ENCODE measurements around the gene CX3CR1. TPM values are rescaled to one million over a fixed set of nuclear protein-coding genes. Genes with fewer than 3 reads are reported as not detected.

The CX3CR1 gene
- total and polyA plus RNA-seq, 10 of the 15 experiments (the other 5 are each of a cell fraction or from before 2014, with no cell fraction given), result 0.05 to 0.53 (median 0.15) TPM

- Histone ChIP-seq H3K9me3 (replicated peaks; ENCODE audit: control insufficient read depth, insufficient read depth, low read length) (no peaks in the 10 kb centered on the region), H3K79me2 (ENCODE audit: control insufficient read depth, insufficient read depth, low read length) (no peaks in the 10 kb centered on the region), H2AFZ (ENCODE audit: control insufficient read depth, low read depth, low read length) (no peak overlapping the region), H3K4me2 (ENCODE audit: control insufficient read depth, insufficient read depth) (no peak overlapping the region), H3K36me3 (ENCODE audit: control insufficient read depth in 2 of 2, insufficient read depth in 2 of 2, low read length in 1 of 2) (no peaks in the 10 kb centered on the region), H3K27ac (ENCODE audit: control insufficient read depth, insufficient read depth) (no peak overlapping the region), H3K9ac (ENCODE audit: control insufficient read depth, insufficient read depth, low read length) (no peak overlapping the region), H4K20me1 (ENCODE audit: control insufficient read depth, insufficient read depth) (no peaks in the 10 kb centered on the region), H3K4me1 (ENCODE audit: control insufficient read depth, insufficient read depth, low read length) (no peaks in the 10 kb centered on the region), H3K27me3 (replicated peaks in 1 of 2; ENCODE audit: control insufficient read depth in 2 of 2, insufficient read depth in 2 of 2, low read length in 1 of 2) (peaks cover 3 to 16% of the 10 kb centered on the region in 2 experiments), H3K4me3 (no peak overlapping the region)
- TF ChIP-seq POLR2A (IDR thresholded peaks at IDR 0.05; ENCODE audit: low read depth, low read length) (no peak), USF2 (IDR thresholded peaks at IDR 0.05; ENCODE audit: borderline replicate concordance, low read depth, low read length) (no peak), RAD51 (IDR thresholded peaks at IDR 0.05) (no peak), ZBTB4 (CRISPR knock-in tag; IDR thresholded peaks at IDR 0.05) (no peak), SP1 (IDR thresholded peaks at IDR 0.05; ENCODE audit: low read depth, low read length) (no peak), MAX (IDR thresholded peaks at IDR 0.05; ENCODE audit: low read depth, low read length) (no peak), IRF4 (IDR thresholded peaks at IDR 0.05; ENCODE audit: low read depth, low read length) (no peak), KDM1A (IDR thresholded peaks at IDR 0.05; ENCODE audit: borderline replicate concordance) (no peak)
- ChIA-PET CTCF (interaction anchor here (1.1 to 3.7 kb wide), 2 partner anchors 53 to 190 kb away, joined by 3 to 19 read pairs; no protein-coding TSS in a partner anchor), RAD21 (ENCODE audit: unreplicated experiment) (interaction anchor here (0.6 to 0.7 kb wide), 2 partner anchors 16 to 20 kb away, joined by 3 read pairs; no protein-coding TSS in a partner anchor), SMC1A (ENCODE audit: uncharacterized antibody, unreplicated experiment) (interaction anchor here (0.9 to 1.2 kb wide), 3 partner anchors 11 to 52 kb away, joined by 3 to 4 read pairs (median 3); no protein-coding TSS in a partner anchor), POLR2A (interaction anchor here (0.8 kb wide), 1 partner anchor 9 kb away, joined by 3 read pairs; no protein-coding TSS in a partner anchor)
- peak; percentile 27; the same call in 2 of the 3 replicates for ATAC-seq
- WGBS (ENCODE audit: insufficient coverage, insufficient replicate concordance, low lambda C conversion rate, missing lambda C conversion rate), result 3% methylated on average over 2 of the region's 2 CpGs
- FAIRE-seq, result no peak
- intact Hi-C loops (cut with micrococcal nuclease; ENCODE audit: unreplicated experiment) (no loop called here), in situ Hi-C loops (cut with MboI) (no loop called here)
- BruUV-seq (replicated peaks), result no TSS peak
- no peak for DNase-seq (ENCODE audit: low read depth, low spot score)
Observed at GRCh38 chr3:39234651-39235050, 45.2 kb downstream of the CX3CR1 start.
